ENCODE data around the gene SRPX. TPM values are rescaled to one million over a fixed set of nuclear protein-coding genes. Genes with fewer than 3 reads are reported as not detected.

The SRPX gene
- total and polyA plus RNA-seq, 10 of the 15 experiments (the other 5 are each of a cell fraction or from before 2014, with no cell fraction given): 0.05 to 0.79 (median 0.23) TPM; not detected in 1

GRCh38 chrX:38165023-38165422 lies 55.6 kb downstream of the SRPX start (continued):
- TF ChIP-seq BHLHE40 (IDR thresholded peaks at IDR 0.05; ENCODE audit: borderline replicate concordance in 1 of 2, low read depth in 2 of 2, low read length in 1 of 2): no peak
- TF ChIP-seq EP300 (IDR thresholded peaks at IDR 0.05; ENCODE audit: borderline replicate concordance in 1 of 2, control insufficient read depth in 1 of 2, low read depth in 2 of 2, low read length in 2 of 2): no peak
- TF ChIP-seq ZNF622 (IDR thresholded peaks at IDR 0.05): no peak
- no peak for TF ChIP-seq WRNIP1 (IDR thresholded peaks at IDR 0.05; ENCODE audit: borderline replicate concordance, low read depth, low read length)
- no peak for TF ChIP-seq SREBF1 (IDR thresholded peaks at IDR 0.05; ENCODE audit: low read length)
- TF ChIP-seq RBBP5 (conservative IDR thresholded peaks at IDR 0.05): no peak
- TF ChIP-seq SKIL (IDR thresholded peaks at IDR 0.05; ENCODE audit: low read depth, poor library complexity, severe bottlenecking): no peak

- no TSS peak for BruUV-seq (replicated peaks)
- intact Hi-C loops (cut with micrococcal nuclease; ENCODE audit: unreplicated experiment): no loop called here
- no peaks in the 10 kb centered on the region for H3K27me3 ChIP-seq (replicated peaks in 1 of 2; ENCODE audit: control insufficient read depth in 2 of 2, insufficient read depth in 2 of 2, low read length in 1 of 2)
- in situ Hi-C loops (cut with MboI): loop anchor here (25.0 kb wide), 1 partner anchor 651 kb away; no protein-coding TSS in a partner anchor
- RAD21 ChIA-PET (ENCODE audit: unreplicated experiment): interaction anchor here (1.0 kb wide), 1 partner anchor 237 kb away, joined by 3 read pairs; no protein-coding TSS in a partner anchor
- H3K36me3 ChIP-seq (ENCODE audit: control insufficient read depth in 2 of 2, insufficient read depth in 2 of 2, low read length in 1 of 2): no peaks in the 10 kb centered on the region
- no peak for FAIRE-seq
- no peak overlapping the region for H2AFZ ChIP-seq (ENCODE audit: control insufficient read depth, low read depth, low read length)
- H3K79me2 ChIP-seq (ENCODE audit: control insufficient read depth, insufficient read depth, low read length): no peaks in the 10 kb centered on the region
- no peak overlapping the region for H3K27ac ChIP-seq (ENCODE audit: control insufficient read depth, insufficient read depth)
- POLR2A ChIA-PET: no interaction called here
- H4K20me1 ChIP-seq (ENCODE audit: control insufficient read depth, insufficient read depth): no peaks in the 10 kb centered on the region
- no peak overlapping the region for H3K9ac ChIP-seq (ENCODE audit: control insufficient read depth, insufficient read depth, low read length)
- no peak for ATAC-seq
- H3K4me3 ChIP-seq: no peak overlapping the region
- SMC1A ChIA-PET (ENCODE audit: uncharacterized antibody, unreplicated experiment): interaction anchor here (1.1 to 7.0 kb wide), 3 partner anchors 11 to 234 kb away, joined by 3 to 124 read pairs (median 4); no protein-coding TSS in a partner anchor
- no peak for DNase-seq (ENCODE audit: low read depth, low spot score)
- CTCF ChIA-PET: interaction anchor here (7.8 kb wide), 1 partner anchor 234 kb away, joined by 163 read pairs; no protein-coding TSS in a partner anchor
- TF ChIP-seq REST (IDR thresholded peaks at IDR 0.05; ENCODE audit: low read depth, low read length) (no peak), NFYB (IDR thresholded peaks at IDR 0.05; ENCODE audit: insufficient read depth, low read depth, low read length) (no peak), TARDBP (IDR thresholded peaks at IDR 0.05; ENCODE audit: borderline replicate concordance) (no peak), E2F8 (IDR thresholded peaks at IDR 0.05; ENCODE audit: low read depth, partially characterized antibody) (no peak), POLR2AphosphoS2 (IDR thresholded peaks at IDR 0.05; ENCODE audit: low read depth, low read length) (no peak), BCL11A (IDR thresholded peaks at IDR 0.05; ENCODE audit: low read depth, low read length) (no peak)
- no peaks in the 10 kb centered on the region for H3K4me1 ChIP-seq (ENCODE audit: control insufficient read depth, insufficient read depth, low read length)
- H3K4me2 ChIP-seq (ENCODE audit: control insufficient read depth, insufficient read depth): no peak overlapping the region
- no peaks in the 10 kb centered on the region for H3K9me3 ChIP-seq (replicated peaks; ENCODE audit: control insufficient read depth, insufficient read depth, low read length)
Measured at GRCh38 chrX:38163193-38163592, 57.5 kb downstream of the SRPX start.

All from GM12878 (cell line).